HG03571 (cell line): ENCODE data around the gene ZNF804B.

ENCODE experiments used
- ATAC-seq: cut with Tn5 transposase; IDR thresholded peaks from one replicate; pipeline ENCODE4 v1.9.1; 2021; ENCODE audit not compliant: unreplicated experiment

Gene ZNF804B

DNA sequence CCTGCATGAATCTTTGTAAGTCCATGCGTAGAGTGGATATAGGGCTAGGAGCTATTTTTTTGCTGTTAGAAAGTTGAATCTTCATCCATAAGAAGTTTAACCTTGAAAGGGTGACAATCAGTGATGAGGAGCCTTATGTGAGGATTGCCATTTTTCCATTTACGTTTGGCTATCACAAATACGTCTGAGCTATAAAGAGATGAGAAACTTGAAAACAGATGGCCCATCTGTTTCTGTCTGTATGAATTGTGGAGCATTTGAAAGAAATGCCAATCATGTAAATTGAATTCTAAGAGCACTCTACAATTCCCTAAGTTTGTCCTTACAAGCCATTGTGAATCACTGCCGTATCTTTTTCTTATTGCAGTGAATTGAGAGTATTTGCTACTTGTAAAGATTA lies 205.9 kb downstream of the ZNF804B start:
- no peak for ATAC-seq

DNA sequence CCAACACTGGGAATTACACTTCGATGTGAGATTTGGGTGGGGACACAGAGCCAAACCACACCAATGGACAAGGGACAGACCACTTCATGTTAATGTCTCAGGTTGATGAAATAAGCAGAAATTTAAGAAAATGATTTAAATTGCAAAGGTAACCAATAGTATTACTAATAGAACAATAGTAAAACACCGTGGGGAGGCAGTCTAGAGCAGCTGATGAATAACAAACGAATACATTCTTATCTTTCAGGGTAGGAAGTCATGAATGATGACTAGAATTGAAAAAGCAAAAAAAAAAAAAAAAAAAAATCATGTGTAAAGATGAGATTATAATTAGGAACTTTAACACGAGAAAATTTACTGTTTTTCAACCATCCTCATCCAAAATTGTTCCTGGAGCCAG lies 207.9 kb downstream of the ZNF804B start:
- no peak for ATAC-seq

DNA sequence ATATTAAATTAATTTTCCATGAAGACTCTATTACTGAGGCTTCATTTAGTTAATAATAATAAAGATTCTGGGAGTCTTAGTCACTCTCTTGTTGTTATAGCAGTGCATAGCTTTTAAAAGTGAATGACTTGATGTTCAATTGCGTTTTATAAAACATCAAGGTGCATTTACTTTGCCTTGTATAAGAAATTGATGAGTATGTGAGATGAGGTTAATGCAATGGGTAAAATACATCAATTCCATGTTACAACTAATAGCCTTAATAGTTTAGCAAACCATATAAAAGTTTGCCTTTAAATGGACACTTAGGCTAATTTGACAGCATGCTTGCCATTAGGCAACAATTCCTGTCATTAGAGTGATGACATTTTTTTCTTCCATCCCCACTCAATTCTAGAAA lies 209.7 kb downstream of the ZNF804B start:
- ATAC-seq: no peak

DNA sequence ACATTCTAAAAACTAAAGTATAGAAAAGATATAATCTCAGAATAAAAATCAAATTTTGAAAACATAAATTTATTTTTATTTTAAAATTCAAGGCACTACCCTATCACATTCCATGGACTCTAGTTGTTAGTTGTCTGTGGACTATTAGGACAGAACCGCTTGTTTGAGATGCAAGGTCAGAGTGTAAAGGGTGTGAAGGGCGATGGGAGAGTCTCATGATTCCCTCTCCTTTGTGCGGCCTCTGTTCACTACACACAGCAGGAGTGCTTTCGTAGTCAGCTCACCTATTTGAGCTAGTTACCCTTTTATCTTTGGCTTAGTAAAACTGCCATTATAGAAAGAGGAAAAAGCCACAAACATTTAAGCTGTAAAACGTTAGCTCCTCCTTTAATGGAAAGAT lies 225.8 kb downstream of the ZNF804B start:
- no peak for ATAC-seq

DNA sequence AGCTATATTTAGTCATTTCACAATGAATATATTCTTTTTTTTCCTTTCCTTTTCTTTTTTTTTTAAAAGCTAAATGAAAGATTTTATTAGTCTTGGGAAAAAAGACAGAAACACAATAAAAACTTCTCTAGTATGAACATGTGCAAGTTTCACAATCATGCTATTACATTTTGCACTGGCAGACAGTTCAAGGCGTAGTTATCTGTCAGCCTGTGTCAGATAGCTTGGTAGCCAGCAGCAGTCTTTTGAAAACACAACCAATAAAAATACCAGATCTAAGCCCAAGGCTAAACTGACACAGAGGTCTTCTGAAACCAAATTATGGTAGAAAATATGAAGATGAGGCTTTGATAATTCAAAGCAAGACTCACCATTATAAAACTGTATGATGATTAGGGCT lies 241.8 kb downstream of the ZNF804B start:
- ATAC-seq: no peak

DNA sequence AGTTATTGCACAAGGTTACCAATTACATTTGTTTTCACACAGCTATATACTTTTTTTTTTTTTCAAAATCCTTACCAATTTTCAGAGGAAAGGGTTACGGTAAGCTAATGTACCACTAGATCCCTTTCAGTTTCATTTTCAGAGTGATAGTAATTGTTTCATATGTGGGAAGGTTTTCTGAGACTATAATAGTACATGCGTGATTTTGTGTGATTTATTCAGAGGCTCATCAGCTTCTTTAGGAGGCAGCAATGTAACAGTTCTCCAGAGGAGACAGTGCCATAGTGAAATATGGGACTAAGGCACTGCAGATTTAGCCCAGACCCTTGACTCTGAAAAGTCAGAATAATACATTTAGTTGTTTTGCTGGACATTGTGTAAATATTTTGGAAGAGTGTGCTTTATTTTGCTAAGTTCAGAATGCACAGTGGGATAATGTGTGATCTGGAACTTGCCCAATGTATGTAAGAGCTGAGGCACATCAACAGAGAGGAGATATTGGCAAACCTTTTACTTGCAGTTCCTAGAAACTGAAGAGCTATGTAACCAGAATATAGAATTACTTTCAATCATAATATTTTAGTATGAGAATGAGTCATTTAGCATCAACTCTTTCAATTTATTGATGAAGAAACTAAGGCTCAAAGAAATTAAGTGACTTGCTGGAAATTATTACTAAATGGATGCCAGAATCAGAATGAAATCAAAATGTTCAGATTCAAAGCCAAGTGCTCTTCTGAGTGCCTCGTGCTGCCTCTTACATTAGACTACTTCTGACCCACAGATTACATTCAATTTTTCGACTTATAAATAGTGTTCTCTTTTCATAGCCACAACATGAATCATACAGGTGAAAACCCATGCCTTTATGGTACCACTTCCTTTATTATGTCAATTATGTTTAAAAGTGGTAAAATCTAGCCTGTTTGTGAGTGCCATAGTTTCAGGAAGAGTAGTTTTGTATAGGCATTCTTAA lies 243.8 kb downstream of the ZNF804B start:
- peak; percentile 69 for ATAC-seq

DNA sequence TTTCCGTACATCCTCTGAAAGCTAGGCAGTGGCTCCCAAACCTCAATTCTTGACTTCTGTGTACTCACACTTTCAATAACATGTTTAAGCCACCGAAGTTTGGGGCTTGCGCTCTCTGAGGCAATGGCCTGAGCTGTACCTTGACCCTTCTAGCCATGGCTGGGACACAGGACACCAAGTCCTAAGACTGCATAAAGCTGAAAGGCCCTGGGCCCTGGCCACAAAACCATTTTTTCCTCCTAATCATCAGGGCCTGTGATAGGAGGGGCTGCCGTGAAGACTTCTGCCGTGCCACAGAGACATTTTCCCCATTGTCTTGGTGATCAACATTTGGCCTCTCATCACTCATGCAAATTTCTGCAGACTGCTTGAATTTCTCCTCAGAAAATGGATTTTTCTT lies 252.5 kb downstream of the ZNF804B start:
- no peak for ATAC-seq

DNA sequence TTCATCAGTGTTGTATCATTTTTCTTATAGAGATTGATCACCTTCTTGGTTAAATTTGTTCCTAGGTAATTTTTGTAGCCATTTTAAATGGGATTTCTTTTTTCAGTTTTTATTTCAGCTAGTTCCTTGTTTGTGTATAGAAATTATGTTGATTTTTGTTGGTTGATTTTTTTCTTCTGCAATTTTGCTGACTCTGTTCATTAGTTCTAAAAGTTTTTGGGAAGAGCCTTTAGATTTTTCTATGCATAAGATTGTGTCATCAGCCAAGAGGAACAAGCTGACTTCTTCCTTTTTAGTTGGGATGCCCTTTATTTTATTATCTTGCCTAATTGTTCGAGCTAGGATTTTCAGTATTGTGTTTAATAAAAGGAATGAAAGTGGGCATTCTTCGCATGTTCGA lies 258.2 kb downstream of the ZNF804B start:
- no peak for ATAC-seq

DNA sequence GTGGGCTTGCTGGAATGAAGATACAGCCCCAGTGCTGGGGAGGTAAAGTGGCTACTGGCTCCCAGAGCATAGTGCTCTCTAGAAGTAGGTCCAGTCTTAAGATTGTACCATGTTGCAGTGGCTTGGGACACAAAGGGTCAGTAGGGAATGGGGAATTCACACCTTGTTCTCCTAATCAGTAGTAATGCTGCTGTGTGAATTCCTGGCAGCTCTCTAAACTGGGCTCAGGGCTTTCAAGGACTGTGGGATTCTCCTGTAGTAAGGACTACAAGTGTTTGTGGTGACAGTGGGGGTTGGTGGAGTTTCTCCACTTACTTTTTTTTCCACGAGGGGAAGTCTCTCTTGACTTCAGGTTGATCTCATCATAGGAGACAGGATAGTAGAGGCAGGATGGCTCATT lies 262.2 kb downstream of the ZNF804B start:
- ATAC-seq: no peak

DNA sequence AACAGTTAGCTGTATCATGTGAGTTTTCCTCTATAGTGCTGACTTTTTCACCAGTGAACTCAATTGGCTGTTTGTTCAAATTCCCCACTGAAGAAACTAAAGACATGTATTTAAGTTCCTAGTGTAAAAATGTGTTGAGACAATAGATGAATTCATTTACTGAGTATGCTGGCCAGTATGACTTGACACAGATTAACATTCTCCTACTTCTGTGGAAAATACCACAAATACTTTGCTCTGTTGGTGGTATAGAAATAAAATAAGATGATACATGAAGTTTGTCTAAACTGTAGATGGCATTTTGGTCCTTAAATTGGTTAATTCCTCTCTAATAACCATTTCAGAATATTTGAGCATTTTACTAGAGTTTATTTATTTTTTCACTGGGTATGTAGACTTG lies 263.7 kb downstream of the ZNF804B start:
- no peak for ATAC-seq

DNA sequence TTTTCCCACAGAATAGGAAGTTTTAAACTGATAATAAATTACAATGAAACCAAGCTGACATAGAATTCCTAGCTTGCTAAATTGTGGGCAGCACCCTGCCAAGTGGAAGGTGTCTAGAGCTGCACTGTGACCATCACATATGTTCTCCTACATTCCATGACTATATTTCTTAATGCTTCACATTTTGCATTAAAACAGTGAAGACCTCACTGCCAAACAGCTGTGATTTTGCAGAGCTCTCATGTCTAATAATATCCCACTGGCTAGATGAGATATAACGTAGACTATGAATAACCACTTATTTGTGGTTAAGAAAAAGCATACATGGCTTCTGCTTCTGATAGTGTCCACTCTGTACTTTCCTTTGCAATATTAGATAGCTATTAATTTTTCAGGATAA lies 264.4 kb downstream of the ZNF804B start:
- ATAC-seq: no peak

DNA sequence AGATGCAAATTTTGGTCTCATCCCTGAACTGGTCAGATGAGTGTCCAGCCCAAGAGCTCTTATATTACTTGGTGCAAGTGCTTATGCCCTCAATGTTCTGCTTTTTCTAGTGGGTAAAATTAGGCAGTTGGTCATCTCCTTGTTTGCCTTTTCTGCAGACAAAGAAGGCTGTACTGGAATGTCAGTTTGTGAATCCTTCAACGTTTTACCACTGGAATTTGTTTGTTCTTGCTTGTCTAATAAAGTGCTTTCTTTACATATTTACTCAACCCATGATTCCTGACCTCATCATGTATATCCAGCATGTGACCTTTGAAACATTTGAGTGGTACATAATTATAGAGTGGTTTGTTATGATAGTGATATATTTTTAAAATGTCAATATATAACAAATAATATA lies 268.3 kb downstream of the ZNF804B start:
- ATAC-seq: no peak

DNA sequence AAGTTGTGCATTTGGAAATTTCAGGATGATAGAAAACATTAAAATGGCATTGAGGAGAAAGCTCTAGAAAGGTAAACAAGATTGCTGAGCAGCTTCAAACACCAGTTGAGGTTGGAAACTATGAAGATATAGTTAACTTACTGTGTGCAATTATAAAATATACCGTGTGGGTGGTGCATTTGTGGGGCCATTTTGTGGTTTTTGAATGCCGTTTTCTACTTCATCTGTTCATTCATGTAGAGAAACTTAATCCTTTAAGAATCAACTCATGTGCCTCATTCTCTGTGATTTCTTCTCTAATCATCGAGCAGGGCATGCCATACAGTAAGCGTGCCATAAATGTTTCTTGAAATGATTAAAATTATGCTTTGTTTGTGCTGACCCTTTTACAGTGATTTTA lies 268.8 kb downstream of the ZNF804B start:
- no peak for ATAC-seq

DNA sequence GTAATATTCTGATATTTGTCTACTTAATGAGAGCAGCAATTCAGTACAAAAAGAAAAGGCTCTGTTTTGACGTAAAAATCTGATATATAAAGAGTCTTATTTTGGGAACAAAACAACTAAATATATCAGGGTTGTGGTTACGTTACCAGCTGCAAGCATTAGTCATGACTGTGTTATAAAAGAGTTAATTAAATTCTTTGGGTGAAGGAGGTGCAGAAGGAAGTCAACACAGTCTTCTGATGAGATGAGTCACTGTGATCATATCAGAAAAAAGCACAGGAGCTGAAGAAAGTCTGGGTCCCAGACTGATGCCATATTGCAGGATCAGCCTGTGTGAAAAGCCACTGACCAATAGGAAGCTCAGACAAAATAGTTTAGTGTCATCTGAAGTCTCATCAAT lies 270.4 kb downstream of the ZNF804B start:
- no peak for ATAC-seq

DNA sequence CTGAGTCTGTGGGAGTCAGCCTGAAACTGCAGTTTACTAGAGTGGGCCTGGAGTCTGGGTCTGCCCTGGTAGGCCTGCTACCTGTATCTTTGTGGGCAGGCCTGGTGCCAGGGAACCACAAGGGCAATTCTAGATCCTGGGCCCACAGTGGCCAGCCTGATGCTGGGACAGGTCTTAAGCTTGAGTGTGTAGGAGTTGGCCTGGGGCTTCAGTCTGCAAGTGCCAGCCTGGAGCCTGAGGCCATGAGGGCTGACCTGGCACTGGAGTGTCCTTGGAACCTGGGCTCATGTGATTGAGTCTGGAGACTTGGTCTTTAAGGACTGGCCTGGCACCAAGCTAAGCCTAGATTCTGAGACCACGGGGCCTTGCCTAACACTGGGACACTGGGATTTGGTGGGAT lies 281.7 kb downstream of the ZNF804B start:
- no peak for ATAC-seq

DNA sequence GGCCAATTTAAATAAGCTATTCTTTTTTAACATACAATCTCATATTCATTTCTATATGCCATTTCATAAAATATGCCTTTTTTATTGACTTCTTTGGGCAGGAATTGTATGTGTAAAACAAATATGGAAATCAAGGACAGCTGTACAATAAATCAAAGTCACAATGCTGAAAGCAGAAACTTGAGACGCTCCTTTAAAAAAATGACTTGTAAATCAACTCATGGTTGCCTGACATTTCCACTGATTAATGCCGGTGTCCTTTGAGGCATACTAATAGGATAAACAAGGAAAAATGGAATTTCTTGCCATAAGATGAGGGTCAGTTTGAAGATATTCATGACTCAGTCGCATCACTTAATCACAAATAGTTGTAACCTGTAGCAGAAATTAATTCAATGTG lies 283.4 kb downstream of the ZNF804B start:
- ATAC-seq: no peak

DNA sequence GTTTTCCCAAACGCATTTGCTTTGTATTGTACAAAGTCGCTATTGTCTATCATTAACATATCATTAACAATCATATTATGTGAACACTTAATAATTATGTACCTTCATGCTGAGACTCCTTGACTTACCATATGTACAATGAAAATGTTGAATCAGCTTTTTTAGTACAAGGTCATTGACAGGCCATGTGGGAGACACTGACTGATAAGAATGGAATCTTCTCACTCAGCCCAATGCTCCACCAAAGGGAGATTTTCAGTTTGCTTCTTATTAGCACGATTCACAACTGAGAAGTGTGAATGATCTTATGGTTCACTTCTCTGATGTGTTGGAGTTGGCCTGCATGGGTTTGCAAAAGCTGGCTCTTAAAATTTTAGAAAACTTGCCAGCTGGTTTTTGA lies 289.5 kb downstream of the ZNF804B start:
- no peak for ATAC-seq

DNA sequence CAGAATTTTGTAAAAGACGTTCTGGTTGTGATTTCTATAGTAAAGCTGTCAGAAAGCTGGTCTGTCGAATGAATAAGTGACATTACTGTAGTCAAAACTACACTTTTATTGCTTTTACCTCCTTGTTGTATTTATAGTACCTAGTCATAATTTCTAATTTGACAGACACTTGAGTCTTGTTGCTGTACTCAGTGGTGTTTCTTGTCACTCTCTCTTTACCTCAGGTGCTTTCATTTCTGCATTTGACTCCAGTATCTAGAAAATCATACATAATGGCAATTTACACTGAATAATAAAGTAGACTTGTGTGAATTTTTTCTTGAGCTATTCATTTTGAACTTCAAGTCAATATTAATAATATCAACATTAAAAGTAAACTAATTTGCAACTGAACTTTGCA lies 293.6 kb downstream of the ZNF804B start:
- no peak for ATAC-seq

DNA sequence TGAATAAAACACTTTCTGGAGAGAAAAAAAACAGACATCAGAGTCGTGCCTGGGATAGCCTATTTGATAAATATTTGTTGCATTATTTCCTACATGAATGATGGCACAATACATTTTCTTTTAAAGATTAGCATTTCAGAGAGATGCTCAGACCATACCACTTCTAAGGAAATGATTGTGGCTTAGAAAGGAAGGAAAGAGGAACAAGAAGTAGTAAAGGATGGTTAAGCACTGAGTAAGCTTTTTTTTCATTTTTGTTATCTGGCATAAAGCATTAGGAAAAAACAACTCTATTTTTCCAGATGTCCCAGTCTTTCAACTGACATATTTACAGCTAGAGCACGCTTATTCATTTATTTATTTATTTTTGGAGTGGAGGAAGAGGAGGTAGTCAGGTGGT lies 294.9 kb downstream of the ZNF804B start:
- no peak for ATAC-seq

DNA sequence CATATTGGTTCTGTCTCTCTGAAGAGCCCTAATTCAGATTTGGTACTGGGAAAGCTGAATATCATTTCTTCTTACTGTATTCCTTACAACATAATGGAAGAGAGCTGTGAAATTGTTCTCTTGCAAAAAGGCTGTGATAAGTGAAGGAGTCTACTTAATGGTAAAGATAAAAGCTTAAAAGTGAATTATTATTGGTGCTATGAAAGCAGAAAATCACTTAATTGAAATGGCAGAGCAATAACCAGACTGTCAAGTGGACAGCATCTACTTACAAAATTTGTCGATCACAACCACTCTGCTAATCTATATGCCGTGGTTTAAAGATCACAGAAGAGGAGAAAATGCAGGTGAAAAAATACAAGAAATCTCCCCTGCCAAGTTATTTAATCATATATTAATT lies 300.7 kb downstream of the ZNF804B start:
- no peak for ATAC-seq

DNA sequence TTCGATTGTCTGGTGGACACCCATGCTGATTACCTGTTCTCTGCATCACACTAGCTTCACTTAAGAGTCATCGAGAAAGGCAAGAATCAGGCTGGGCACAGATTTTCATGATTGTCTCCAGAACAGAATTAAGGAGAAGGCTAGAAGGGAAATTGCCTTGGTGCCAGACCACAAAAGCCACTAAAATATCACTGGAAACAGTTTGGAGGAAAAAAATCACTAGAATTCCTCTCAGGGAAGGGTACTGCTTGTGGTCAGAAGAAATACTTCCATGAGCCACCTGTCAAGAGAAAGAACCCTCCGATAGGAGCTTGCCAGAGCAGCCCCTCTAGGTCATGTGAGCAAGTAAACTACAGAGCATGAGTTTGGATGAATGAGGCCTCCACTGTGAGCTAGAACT lies 305.3 kb downstream of the ZNF804B start:
- no peak for ATAC-seq

DNA sequence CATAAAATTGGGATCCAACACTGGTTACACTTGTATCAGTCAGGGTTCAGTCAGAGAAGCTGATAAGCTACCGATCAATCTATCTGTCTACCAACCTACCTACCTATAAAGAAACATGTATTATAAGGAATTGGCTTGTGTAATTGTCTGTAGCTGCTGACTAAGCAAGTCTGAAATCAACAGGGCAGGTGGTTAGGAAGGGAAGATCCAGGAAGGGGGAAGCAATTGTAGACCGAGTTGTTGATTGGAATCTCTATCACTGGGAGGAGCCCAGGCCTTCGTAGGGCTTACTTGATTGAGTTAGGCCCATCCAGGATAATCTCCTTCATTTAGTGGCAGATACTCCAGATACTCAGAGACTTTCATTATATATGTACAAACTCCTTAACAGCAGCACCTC lies 307.5 kb downstream of the ZNF804B start:
- no peak for ATAC-seq

DNA sequence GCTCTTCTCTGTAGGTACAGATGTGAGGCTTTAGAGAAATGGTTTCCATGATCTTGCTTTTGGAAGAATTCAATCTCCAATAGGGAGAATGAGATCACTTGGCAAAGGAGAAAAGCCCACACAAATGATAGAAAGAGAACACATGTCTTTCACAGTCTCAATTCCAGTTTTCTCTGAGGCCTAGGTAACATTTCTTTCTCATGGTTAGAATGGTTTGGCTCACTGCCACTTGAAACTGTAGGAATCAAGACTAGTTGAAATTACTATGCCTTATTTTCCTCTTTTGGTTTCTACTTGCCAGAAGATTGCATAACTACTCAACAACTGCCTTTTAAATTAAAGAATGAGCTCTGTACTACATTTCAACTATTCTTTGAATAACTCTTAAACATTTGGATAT lies 312.6 kb downstream of the ZNF804B start:
- ATAC-seq: no peak
